HG02981 (cell line): ENCODE results near the gene CEP41.

Experiments used
- ATAC-seq: cut with Tn5 transposase; IDR thresholded peaks from one replicate; pipeline ENCODE4 v1.9.1; 2021; ENCODE audit warnings: mild to moderate bottlenecking, moderate library complexity; ENCODE audit not compliant: unreplicated experiment

Gene CEP41, protein sequence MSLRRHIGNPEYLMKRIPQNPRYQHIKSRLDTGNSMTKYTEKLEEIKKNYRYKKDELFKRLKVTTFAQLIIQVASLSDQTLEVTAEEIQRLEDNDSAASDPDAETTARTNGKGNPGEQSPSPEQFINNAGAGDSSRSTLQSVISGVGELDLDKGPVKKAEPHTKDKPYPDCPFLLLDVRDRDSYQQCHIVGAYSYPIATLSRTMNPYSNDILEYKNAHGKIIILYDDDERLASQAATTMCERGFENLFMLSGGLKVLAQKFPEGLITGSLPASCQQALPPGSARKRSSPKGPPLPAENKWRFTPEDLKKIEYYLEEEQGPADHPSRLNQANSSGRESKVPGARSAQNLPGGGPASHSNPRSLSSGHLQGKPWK

DNA sequence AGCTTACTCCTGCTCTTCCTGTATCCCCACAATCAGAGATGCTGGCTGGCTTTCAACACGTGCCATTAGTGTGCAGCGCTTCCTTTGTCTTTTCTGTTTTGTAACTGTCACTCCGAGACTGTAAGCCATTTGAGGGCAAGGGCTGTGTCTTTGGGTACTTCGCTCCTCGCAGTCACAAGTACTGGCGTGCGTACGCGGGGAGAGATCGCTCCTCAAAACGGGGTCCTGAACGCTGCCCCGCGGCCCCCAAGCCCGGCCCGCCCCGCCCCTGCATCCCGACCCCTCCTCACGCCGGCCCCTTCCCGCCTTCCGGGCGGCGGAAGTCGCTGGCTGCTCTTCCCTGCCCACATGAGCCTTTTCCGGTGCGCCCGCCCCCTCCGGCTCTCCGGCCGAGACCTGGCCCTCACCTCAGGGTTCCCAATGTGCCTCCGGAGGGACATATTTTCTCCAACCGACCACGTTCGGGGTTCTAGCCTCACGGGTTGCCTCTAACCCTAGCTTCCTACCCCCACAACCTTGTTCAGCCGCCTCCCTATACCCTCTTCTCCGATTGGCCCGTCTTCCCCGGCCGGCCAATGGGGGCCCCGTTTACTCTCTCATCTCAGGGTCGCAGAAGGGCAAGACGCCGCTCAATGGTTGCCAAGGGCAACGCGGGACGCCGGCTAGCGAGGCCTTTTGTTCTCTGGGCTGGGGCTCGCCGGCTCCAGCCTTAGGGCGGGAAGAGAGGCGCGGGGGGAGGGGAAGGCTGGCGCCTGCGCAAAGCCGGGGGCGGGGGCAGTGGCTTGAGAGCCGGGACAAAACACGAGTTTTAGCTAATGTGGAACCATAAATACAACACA, at the start of gene CEP41:
TSS of gene CEP41 (minus strand) at position 490 of the 839 bp plus-strand sequence. CDS start at position 440, 50 bp downstream.
- ATAC-seq: peak; percentile 100

DNA sequence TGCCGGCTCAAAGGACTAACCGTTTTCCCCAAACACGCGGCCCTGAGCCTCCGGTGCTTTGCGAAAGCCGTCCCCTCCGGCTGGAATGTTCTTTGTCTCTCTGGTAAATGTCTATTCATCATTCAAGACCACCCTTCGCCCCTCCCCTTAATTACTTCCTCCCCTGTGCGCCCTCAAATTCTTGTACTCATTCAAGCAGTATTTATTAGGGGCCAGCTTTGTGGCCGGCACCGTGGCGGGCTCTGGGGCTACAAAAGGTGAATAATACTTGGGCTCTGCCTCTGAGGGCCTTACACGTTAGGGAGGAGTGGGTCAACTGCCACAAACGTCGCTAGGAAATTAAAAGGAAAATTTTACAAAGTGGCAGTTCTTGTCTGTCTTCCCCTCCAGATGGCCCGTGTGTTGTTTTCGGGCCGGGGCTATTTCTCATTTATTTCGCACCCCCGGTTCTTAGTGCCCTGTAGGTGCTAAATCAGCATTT, 49.5 kb upstream of the CEP41 start:
- no peak for ATAC-seq

DNA sequence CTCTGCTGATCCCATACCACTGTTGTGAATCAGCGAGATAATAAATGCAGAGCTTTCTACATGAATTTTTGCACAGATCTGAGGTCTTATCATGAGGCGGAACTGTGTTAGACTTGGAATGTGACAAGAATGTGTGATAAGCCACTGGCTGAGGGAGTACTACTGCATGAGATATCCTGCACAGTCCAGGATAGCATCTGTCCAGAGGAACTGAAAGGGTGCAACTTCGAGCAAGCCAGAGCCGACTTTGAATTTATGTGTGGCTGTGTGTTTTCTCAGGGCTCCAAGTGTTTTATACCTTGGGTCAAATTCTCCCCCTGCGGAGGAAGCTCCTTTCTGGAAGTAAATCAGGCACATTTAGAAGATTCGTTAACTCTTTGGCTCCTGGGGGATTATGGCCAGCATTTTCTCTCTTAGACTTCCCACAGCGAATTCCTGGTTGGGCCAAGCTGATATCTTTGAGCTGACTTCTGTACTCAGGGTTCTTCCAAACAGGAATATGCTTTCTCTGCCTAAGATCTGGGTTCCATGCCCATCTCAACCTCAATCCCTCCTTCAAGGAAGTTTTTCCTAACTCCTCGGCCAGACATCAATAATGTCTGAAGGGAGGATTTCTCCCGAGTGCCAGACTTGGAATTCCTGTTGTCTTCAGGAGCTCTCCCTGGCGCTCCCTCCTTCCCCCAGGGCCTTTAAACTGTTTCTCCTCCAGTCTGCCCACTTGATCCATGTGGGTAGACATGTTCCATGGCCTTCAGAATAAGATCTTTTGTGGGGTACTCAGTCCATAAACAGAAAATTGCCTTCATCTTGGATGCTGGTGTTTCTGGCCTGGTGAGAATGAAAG, 48.5 kb upstream of the CEP41 start:
- ATAC-seq: no peak

DNA sequence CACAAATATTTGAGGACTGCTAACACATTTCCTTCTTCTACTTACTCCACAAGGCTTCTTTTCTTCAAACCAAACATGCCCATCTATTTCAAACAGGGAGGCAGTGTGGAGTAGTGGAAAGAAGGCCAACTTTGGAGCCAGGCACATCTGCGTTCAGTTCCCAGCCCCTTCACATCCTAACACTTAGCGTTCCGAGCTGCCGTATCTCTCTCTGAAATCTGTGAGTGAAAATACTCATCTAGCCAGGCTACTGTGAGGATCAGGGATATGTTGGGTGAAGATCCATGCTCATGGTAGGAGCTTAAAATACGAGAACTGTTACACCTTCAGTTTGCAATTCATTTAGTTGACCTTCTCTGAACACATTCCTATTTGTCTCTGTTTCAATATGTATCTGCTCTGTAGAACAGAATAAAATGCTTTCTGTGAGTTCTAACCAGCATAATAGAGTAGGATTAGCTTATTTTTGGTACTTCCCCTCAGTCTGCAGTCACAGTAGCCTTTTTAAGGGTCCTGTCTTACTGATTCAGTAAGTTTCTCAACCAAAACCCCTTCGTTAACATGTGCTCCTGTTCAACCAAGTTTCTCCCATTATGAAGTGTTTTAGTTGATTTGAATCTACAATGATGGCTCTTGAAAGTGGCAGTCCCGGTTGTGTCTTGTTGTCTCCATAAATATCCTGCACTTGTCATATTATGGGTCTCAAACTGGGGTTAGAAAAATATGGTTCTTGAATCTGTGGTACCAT, 47.8 kb upstream of the CEP41 start:
- ATAC-seq: no peak

DNA sequence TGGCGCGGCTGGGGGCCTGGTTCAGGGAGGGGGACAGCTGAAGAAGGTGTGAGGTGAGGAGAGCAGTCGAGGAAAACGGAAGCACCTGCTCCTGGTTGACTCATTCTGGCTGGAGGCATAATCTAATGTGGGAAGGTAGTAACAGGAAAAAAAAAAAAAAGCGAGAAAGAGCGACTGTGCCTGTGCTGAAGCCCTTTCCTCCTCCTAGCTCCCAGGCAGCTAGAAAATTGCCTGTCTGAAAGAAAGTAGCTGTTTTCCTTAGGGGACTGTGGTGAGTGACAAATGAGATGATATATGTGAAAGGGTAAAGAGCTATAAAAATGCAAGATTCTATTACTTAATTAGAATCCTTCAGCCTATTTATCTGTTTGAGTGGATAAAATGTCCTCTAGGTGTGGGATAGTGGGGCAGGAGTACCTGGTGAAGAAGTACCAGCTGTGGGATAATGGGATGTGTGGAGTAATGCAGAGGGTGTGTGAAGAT, 46.2 kb upstream of the CEP41 start:
- no peak for ATAC-seq

DNA sequence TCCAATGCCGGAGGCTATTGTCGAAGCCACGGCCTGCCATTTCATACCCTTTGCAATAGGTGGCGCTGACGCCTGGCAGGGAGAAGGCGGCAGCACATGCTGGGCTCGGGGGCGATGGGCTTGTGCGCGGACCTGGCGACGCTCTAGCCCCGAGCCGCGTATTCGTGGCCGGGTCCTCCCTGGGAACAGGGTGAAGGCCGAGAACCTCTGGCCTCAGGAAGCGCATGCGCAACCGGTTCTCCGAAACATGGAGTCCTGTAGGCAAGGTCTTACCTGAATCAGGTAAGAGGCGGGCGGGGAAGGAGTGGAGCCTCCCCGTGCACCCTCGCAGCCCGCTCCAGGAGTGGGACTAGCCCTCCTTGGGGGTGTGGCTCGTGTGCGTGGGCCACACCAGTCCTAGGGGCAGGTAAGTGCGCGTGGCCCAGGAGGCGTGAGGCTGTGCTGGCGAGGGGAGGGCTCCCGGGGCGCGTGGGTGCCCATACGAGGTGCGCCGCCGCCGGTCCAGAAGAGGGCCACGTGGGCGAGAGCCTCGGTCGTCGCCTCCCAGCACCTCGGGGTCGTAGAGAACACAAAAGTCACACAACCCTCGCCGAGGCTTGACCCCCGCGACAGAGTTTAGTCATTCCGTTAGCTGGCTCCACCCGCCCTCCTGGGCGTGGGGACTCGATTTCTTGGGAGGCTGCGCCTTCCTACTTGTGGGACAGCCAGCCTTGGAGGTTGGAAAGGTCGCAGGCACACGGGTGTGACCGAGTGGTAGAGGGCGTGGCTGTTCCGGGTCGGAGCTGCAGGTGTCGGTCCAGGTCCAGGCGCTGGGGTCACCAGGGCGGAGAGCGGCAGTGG, 45.5 kb upstream of the CEP41 start:
- peak; percentile 47 for ATAC-seq

DNA sequence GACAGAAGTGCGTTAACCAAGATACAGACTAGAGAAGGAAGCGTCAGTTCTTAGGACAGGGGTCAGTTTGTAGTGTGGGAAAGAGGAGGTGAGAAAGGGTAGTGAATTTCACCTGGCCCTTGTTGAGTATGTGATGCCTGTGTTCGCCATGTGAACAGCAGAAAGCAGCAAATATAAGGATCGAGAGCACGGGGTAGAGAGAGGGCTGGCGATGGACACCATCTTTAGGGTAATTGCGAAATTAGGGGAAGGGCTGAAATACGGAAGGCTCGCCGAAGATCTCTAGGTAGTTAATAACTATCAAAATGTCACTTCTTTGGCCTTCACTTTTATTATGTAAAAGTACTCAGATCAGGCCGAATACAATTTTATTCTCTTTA, 44.9 kb upstream of the CEP41 start:
- no peak for ATAC-seq

DNA sequence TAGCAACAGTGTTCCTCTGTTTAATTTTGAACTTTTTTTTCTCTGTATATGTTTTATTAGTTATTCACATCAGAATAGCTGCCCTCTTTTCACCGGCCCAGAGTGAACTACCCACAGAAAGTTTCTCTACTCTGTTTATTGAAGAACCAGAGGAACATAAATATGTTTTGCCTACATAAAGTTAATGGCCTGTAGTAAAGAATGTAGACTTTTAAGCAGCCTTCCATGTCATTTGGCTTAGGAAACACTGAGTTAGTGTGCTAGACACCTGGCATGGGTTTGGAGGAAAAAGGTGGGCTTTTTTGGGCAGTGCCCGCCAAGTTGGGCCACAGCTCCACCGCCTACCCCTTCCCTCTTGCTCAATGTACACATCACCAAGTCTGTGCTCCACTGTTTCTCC, 42.2 kb upstream of the CEP41 start:
- no peak for ATAC-seq

DNA sequence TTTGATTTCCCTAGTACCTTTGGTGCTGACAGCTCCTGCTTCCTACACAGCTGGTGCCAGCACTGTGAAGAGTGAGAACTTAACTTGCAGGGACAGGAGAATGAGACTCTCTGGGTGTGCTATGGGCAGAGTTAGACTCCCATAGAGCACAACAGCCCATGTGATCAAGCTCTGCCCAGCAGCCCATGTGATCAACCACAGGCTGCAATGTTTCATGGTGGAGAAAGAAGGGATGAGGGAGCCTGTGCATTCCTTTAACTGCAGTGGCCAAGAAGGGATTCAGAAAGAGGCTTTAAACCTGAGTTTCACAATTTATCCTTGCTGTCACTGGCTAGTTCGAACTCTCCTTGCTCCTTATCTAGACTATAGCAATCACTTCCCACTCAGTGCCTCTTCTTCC, 41.1 kb upstream of the CEP41 start:
- no peak for ATAC-seq

DNA sequence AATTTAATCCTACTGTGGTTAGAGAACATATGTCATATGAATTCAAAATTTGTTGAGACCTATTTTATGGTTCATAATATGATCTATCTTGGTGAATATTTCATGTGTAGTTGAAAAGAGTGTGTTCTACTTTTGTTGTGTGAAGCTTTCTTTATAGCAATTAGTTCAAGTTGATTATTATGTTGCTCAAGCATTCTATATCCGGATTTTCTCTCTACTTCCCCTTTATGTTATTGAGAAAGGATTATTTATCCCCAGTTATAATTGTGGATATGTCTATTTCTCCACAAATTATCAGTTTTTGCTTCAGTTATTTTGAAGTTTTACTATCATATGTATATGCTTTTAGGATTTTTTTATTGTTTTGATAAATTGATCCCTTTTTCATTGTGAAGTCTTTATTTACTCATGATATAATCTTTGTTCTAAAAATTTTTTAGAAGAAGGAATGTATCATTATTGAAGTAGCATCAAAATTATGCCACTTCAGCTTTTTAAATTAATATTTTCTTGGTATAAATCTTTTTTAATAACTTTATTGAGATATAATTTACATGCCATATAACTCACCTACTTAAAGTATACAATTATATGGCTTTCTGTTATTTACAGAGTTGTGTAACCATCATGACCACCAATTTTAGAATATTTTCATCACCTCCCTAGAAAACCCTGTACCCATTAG, 39.0 kb upstream of the CEP41 start:
- no peak for ATAC-seq

DNA sequence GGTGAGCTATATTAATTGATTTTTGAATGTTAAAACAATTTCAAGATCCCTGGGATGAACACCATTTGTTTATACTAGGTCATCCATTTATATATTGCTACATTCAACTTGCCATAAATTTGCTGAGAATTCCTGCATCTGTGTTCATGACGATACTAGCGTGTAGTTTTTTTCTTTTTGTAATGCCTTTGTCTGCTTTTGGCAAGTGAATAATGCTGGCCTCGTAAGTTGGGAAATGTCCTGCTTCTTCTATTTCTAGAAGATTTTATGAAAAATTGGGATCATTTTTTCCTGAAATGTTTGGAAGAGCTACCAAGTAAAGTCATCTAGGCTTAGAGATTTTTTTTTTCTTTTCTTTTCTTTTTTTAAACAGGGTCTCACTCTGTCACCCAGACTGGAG, 38.2 kb upstream of the CEP41 start:
- no peak for ATAC-seq

DNA sequence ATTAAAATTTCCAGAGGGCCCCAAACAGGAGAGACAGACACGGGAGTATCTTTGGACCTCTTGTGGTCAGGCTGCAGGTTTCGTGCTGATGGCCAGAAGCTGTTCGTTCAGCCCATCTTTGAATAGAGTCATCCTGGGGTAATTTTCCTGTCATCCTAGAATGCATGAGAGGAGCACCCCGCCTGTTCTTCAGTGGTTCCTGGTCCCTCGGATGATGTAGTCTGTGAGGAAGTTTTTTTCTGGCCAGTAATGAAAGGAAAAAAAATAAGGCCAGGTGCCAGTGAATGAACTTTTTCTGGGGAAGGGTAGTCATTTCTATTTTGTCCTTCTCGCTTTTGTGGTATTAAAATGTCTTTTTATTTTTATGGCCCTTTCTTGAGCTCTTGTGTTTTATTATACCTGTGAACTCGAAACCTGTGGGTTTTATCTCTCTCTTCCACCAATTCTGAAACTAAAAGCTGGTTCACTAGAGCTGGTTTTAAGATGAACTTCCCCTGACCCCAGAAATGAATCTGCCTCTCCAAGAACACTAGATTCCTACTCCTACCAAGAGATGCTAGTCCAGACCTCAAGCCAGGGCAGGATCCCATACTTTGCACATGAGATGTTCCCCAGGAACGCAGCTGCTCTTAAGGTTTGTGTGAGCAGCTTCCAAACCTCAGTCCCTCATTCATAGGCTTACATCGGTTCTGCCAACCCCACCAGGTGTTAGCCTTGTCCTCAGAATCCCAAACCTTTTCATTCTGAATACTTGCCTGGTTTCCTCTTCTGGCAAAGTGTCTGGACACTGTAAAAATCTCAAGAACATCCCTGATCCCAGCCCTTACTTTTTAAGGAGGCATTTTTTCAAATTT, 35.7 kb upstream of the CEP41 start:
- peak; percentile 83 for ATAC-seq

DNA sequence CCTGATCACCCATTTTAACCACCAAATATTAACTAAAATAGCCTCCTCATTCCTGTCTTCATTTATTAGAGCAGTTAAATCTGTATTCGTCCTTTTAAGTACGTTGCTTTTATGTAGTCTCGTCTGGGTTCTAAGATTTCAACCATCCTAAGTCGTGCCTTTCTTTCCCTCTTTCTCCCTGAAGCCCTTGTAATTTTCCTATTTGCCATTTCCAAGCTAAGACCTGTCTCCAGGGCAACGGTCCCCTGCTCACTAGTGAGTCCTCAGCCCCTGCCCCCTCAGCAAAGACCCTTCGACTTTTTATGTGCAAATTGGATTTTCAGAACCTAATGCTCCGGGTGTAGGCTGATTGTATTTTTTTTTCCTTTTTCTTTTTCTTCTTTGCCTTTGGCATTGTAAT, 35.0 kb upstream of the CEP41 start:
- ATAC-seq: no peak

DNA sequence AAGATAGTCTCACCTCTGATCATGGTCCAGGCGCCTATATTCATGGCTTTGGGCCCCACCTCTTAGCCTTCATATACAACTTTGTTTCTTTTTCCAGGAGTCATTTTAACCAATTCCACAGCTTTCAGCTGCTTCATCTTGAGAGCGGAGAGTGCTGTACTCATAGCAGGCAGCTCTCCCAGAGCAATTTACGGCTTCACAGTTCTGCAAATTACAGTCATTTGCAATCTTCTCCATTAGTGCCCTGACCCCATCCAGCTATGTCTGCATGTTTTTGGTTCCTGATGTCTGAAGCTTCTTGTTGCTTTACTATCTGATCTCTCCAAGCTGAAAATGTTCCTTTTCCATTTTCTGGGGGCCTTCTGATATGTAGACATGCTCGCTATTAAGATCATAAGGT, 33.1 kb upstream of the CEP41 start:
- no peak for ATAC-seq

DNA sequence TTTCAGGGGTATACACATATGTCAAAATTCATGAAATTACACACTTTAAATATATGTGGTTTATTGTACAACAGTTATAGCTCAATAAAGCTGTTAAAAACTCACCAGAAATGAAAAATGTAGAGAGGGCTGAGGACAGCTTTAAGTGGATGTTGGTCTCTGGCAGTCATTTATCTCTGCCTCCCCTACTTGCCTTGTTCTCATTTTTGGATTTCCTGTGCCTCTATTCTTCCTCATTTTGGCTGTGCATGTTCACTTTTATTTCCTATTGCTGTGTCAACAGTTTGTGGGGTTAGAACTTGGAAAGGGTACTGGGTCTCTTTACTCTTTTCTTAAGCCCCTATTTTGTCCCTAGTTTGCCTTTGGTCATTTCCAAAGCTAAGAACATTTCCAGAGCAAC, 32.5 kb upstream of the CEP41 start:
- no peak for ATAC-seq

DNA sequence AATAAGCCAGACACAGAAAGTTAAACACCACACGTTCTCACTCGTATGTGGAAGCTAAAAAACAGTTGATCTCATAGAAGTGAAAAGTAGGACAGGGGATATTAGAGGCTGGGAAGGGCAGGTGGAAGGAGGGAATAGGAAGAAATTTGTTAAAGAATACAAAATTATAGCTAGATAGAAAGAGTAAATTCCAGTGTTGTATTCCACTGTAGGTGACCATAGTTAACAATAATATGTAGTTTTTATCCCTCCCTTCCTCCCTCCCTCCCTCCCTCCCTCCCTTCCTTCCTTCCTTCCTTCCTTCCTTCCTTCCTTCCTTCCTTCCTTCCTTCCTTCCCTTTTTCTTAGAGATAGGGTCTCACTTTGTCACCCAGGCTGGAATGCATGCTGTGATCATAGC, 31.2 kb upstream of the CEP41 start:
- ATAC-seq: no peak

DNA sequence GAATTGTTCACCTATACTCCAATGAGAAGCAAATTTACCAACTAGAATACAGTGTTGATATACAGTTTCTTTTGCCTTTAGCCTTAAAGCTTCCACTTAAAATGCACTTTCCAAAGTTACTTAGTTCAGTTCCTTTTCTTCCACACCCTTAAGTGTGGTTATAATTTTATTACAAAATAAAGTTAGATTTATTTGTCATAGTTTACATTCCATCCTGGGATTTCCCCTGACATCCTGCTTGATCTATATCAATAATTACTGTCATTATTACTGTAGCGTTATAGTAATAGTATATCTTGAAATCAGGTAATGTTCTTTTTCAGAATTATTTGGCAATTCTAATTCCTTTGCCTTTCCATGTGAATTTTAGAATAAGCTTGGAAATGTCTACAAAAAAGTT, 27.8 kb upstream of the CEP41 start:
- no peak for ATAC-seq
